Keratinocyte (primary cell): ENCODE measurements around the gene BTN2A1. TPM values are rescaled to one million over a fixed set of nuclear protein-coding genes. Genes with fewer than 3 reads are reported as not detected.

Experiments
- DNase-seq: peaks from one replicate; pipeline ENCODE4 v3.0.0-alpha.2; 2011; ENCODE audit warnings: low read depth, missing footprints, low spot score
- FAIRE-seq: peaks from 2 replicates; lab custom pipeline; 2011; peaks lifted over from hg19 to GRCh38; lab: Jason Lieb, UNC
- H2AFZ ChIP-seq: 2 replicates; pipeline ENCODE4 v1.6.0; 2012; ENCODE audit warnings: low read length, control low read depth, inconsistent platforms; ENCODE audit not compliant: control insufficient read depth
- H3K27ac ChIP-seq: 2 replicates; pipeline ENCODE4 v1.5.1; 2011; ENCODE audit warnings: low read length; ENCODE audit not compliant: control insufficient read depth, insufficient read depth
- H3K27me3 ChIP-seq: 3 replicates; pipeline ENCODE4 v1.6.0; 2011; ENCODE audit warnings: low read length; ENCODE audit not compliant: control insufficient read depth, insufficient read depth; ENCODE audit errors: extremely low read depth
- H3K36me3 ChIP-seq, 2 experiments: 2 replicates in 1 of 2; 3 replicates in 1 of 2; pipeline ENCODE4 v1.5.1; 2011; ENCODE audit warnings: low read length in 2 of 2, mild to moderate bottlenecking in 1 of 2; ENCODE audit not compliant: control insufficient read depth in 2 of 2, insufficient read depth in 2 of 2; ENCODE audit errors: extremely low read depth in 1 of 2
- H3K4me1 ChIP-seq: 3 replicates; pipeline ENCODE4 v1.5.1; 2011; ENCODE audit warnings: low read length; ENCODE audit not compliant: control insufficient read depth, insufficient read depth; ENCODE audit errors: extremely low read depth
- H3K4me2 ChIP-seq: 3 replicates; pipeline ENCODE4 v1.6.0; 2011; ENCODE audit warnings: low read depth, low read length; ENCODE audit not compliant: control insufficient read depth, insufficient read depth; ENCODE audit errors: extremely low read depth
- H3K4me3 ChIP-seq, 3 experiments: fragments of 200-600 bp in 1 of 3; sonication (generic) in 1 of 3; 2 replicates in 2 of 3; 3 replicates in 1 of 3; pipeline ENCODE4 v1.5.1; 2011 to 2016; ENCODE audit warnings: low read length in 3 of 3, mild to moderate bottlenecking in 3 of 3, control low read depth in 2 of 3, inconsistent platforms in 1 of 3, low read depth in 1 of 3, mixed read lengths in 1 of 3, mixed run types in 1 of 3, moderate library complexity in 1 of 3; ENCODE audit not compliant: control insufficient read depth in 2 of 3, insufficient read depth in 2 of 3; ENCODE audit errors: extremely low read depth in 1 of 3
- H3K79me2 ChIP-seq: 2 replicates; pipeline ENCODE4 v1.6.0; 2012; ENCODE audit warnings: low read length; ENCODE audit not compliant: control insufficient read depth, insufficient read depth
- H3K9ac ChIP-seq: 3 replicates; pipeline ENCODE4 v1.6.0; 2011; ENCODE audit warnings: low read length; ENCODE audit not compliant: control insufficient read depth, insufficient read depth; ENCODE audit errors: extremely low read depth
- H3K9me1 ChIP-seq: 3 replicates; pipeline ENCODE4 v1.6.0; 2011; ENCODE audit warnings: low read length; ENCODE audit not compliant: control insufficient read depth, insufficient read depth; ENCODE audit errors: extremely low read depth
- H3K9me3 ChIP-seq: 2 replicates; pipeline ENCODE4 v1.5.1; 2012; ENCODE audit warnings: low read depth, low read length; ENCODE audit not compliant: control insufficient read depth
- H4K20me1 ChIP-seq: 3 replicates; pipeline ENCODE4 v1.6.0; 2011; ENCODE audit warnings: low read length; ENCODE audit not compliant: control insufficient read depth, insufficient read depth; ENCODE audit errors: extremely low read depth
- CTCF ChIP-seq, 3 experiments: IDR thresholded peaks in 1 of 3; conservative IDR thresholded peaks in 1 of 3; optimal IDR thresholded peaks in 1 of 3; 2 replicates in 2 of 3; 3 replicates in 1 of 3; pipeline versions ENCODE3 to v1.5.1; 2011; ENCODE audit warnings: low read length in 3 of 3, mild to moderate bottlenecking in 3 of 3, moderate library complexity in 2 of 3, control low read depth in 1 of 3, inconsistent platforms in 1 of 3; ENCODE audit not compliant: insufficient read depth in 2 of 3; ENCODE audit errors: extremely low read depth in 1 of 3
- EZH2 ChIP-seq: IDR thresholded peaks from one replicate; pipeline ENCODE4 v1.6.1; 2012; ENCODE audit warnings: inconsistent platforms, mild to moderate bottlenecking, low read length, moderate library complexity
- dilution Hi-C: fragments of 300-500 bp; cut with MboI; formaldehyde crosslinking; loops from one replicate; pipeline ENCODE4 v1.7.0; 2020; ENCODE audit warnings: low sequenced_read_pairs; ENCODE audit not compliant: extremely low pct_ligation_motif_present
- polyA plus RNA-seq, 5 experiments: library from polyadenylated mRNA; depleted of rRNA in 3 of 5; stranded (reverse) in 3 of 5; stranded (forward) in 1 of 5; unstranded in 1 of 5; fragments of >200 nt; gene quantifications; 1 replicate in 1 of 5; 2 replicates in 3 of 5; 3 replicates in 1 of 5; pipeline versions ENCODE4 v1.2.1 to v1.2.3, GENCODE V29; 2011 to 2012; ENCODE audit warnings: missing spikeins in 2 of 5, low read depth in 1 of 5, low replicate concordance in 1 of 5
- small RNA-seq, 3 experiments: library from RNA; depleted of rRNA; stranded (forward); fragments of <200 nt; gene quantifications; one replicate each; pipeline ENCODE3, GENCODE V24; 2012; ENCODE audit warnings: low read depth in 3 of 3, low replicate concordance in 1 of 3; ENCODE audit not compliant: insufficient read length in 3 of 3

BTN2A1 gene
- polyA plus RNA-seq, 1 donor (not counting 4 experiments of a cell fraction or from before 2014, with no cell fraction given), result 13.9 TPM

GRCh38 chr6:26514984-26515383 lies 57.2 kb downstream of the BTN2A1 start:
- Histone ChIP-seq H3K27me3 (no peaks in the 10 kb centered on the region), H3K4me3 (no peak overlapping the region), H3K4me2 (no peak overlapping the region), H3K9ac (no peak overlapping the region), H3K27ac (no peak overlapping the region), H3K9me1 (no peaks in the 10 kb centered on the region), H3K79me2 (no peaks in the 10 kb centered on the region), H3K36me3 (no peaks in the 10 kb centered on the region), H2AFZ (no peak overlapping the region), H3K4me1 (no peaks in the 10 kb centered on the region), H3K9me3 (no peaks in the 10 kb centered on the region), H4K20me1 (no peaks in the 10 kb centered on the region)
- no peak for DNase-seq
- dilution Hi-C loops, result no loop called here
- FAIRE-seq, result no peak
- no peak for TF ChIP-seq CTCF (optimal IDR thresholded peaks at IDR 0.05 in 1 of 3, IDR thresholded peaks at IDR 0.05 in 1 of 3, conservative IDR thresholded peaks at IDR 0.05 in 1 of 3; ENCODE audit: extremely low read depth in 1 of 3, insufficient read depth in 2 of 3, low read length in 3 of 3)
- no peak for TF ChIP-seq EZH2

GRCh38 chr6:26516481-26517427 lies 59.0 kb downstream of the BTN2A1 start:
- TF ChIP-seq CTCF (optimal IDR thresholded peaks at IDR 0.05 in 1 of 3, IDR thresholded peaks at IDR 0.05 in 1 of 3, conservative IDR thresholded peaks at IDR 0.05 in 1 of 3; ENCODE audit: extremely low read depth in 1 of 3, insufficient read depth in 2 of 3, low read length in 3 of 3) (no peak), EZH2 (no peak)
- no peaks in the 10 kb centered on the region for H3K9me1 ChIP-seq
- H3K27ac ChIP-seq, result no peak overlapping the region
- no peak overlapping the region for H3K4me2 ChIP-seq
- no peaks in the 10 kb centered on the region for H3K36me3 ChIP-seq
- FAIRE-seq (no peak), DNase-seq (no peak)
- H3K27me3 ChIP-seq, result no peaks in the 10 kb centered on the region
- H3K9me3 ChIP-seq, result no peaks in the 10 kb centered on the region
- H4K20me1 ChIP-seq, result no peaks in the 10 kb centered on the region
- no peaks in the 10 kb centered on the region for H3K79me2 ChIP-seq
- dilution Hi-C loops, result no loop called here
- no peak overlapping the region for H3K4me3 ChIP-seq
- peaks cover 9% of the 10 kb centered on the region for H3K4me1 ChIP-seq
- no peak overlapping the region for H3K9ac ChIP-seq
- H2AFZ ChIP-seq, result no peak overlapping the region

Small RNA genes lying within 50 kb of the gene (small RNA-seq; reads per million reads assigned to genes)
- 0 reads per million in 3 experiments for gene RNU6-502P

Other genes starting within 250 kb of the BTN2A1 start
- gene BTN3A2, start 92.8 kb upstream of the BTN2A1 start, polyA plus RNA-seq, result 10.8 to 12.2 TPM (median 11.8 TPM) in 3 replicates
- 5.0 to 8.3 TPM (median 6.1 TPM) in 3 replicates for gene BTN2A2, start 74.8 kb upstream of the BTN2A1 start, polyA plus RNA-seq
- gene BTN3A1, start 55.7 kb upstream of the BTN2A1 start, polyA plus RNA-seq, result 6.1 to 8.6 TPM (median 6.9 TPM) in 3 replicates
- 7.4 to 10.9 TPM (median 9.8 TPM) in 3 replicates for gene BTN3A3, start 17.5 kb upstream of the BTN2A1 start, polyA plus RNA-seq
- gene BTN1A1, start 42.3 kb downstream of the BTN2A1 start, polyA plus RNA-seq, result not detected in 3 replicates
- 46.4 to 62.6 TPM (median 54.0 TPM) in 3 replicates for gene HMGN4, start 80.4 kb downstream of the BTN2A1 start, polyA plus RNA-seq
- 16.0 to 21.4 TPM (median 16.8 TPM) in 3 replicates for gene ABT1, start 139.0 kb downstream of the BTN2A1 start, polyA plus RNA-seq
- gene ZNF322, start 201.8 kb downstream of the BTN2A1 start, polyA plus RNA-seq, result 4.6 to 7.7 TPM (median 6.5 TPM) in 3 replicates